PC-9 (cell line): ENCODE results near the gene PRAMEF13. TPM values are rescaled to one million over a fixed set of nuclear protein-coding genes. Genes with fewer than 3 reads are reported as not detected.
"Not testable (repeated sequence)": the region's sequence is repeated elsewhere in the genome, so short reads cannot be mapped to it uniquely, and the experiment has no call there.

Source experiments
- Bru-seq: library from RNA; stranded (reverse); fragments of 400-500 nt; gene quantifications from one replicate; lab custom pipeline; 2021; lab: Mats Ljungman, UMichigan
- BruChase-seq, 2 experiments: library from RNA; stranded (reverse); fragments of 400-500 nt; gene quantifications; one replicate each; lab custom pipeline; 2021; lab: Mats Ljungman, UMichigan
- BruUV-seq: library from RNA; stranded (reverse); fragments of 400-500 nt; replicated peaks from 2 replicates; lab custom pipeline; 2021; lab: Mats Ljungman, UMichigan
- CTCF ChIA-PET: fragments of 300-600 bp; sonication (Branson Sonifier 250); formaldehyde crosslinking; loops from one replicate; lab custom pipeline; 2022; ENCODE audit warnings: antibody characterized with exemption; lab: Charles Lee
- POLR2A ChIA-PET: fragments of 300-600 bp; sonication (Branson Sonifier 250); formaldehyde crosslinking; loops from one replicate; lab custom pipeline; 2022; ENCODE audit warnings: antibody characterized with exemption; ENCODE audit not compliant: unreplicated experiment; lab: Charles Lee
- DNase-seq, 2 experiments: peaks; one replicate each; pipeline versions ENCODE4 v3.0.0 to v3.0.0-alpha.2; 2015 to 2022; ENCODE audit warnings: mixed read lengths in 1 of 2
- H2AFZ ChIP-seq: fragments of 200-600 bp; sonication (generic); 2 replicates; pipeline ENCODE4 v1.8.1; 2017; ENCODE audit warnings: antibody characterized with exemption
- H3F3A ChIP-seq: fragments of 200-600 bp; sonication (generic); 2 replicates; pipeline ENCODE4 v1.8.1; 2017; ENCODE audit warnings: antibody characterized with exemption, mild to moderate bottlenecking, low read depth; ENCODE audit not compliant: insufficient read depth
- H3K27ac ChIP-seq: fragments of 200-600 bp; sonication (generic); 2 replicates; pipeline ENCODE4 v1.6.1; 2016; ENCODE audit warnings: mixed run types
- H3K27me3 ChIP-seq: fragments of 200-600 bp; sonication (generic); 2 replicates; pipeline ENCODE4 v1.6.1; 2016; ENCODE audit warnings: low read depth, mixed run types; ENCODE audit not compliant: insufficient read depth
- H3K36me3 ChIP-seq: fragments of 200-600 bp; sonication (generic); 2 replicates; pipeline ENCODE4 v1.6.1; 2016; ENCODE audit warnings: low read depth, mixed run types
- H3K4me1 ChIP-seq: fragments of 200-600 bp; sonication (generic); replicated peaks from 2 replicates; pipeline ENCODE4 v1.6.1; 2016; ENCODE audit warnings: mixed run types; ENCODE audit not compliant: insufficient read depth
- H3K4me2 ChIP-seq: fragments of 200-600 bp; sonication (generic); 2 replicates; pipeline ENCODE4 v1.6.1; 2017; ENCODE audit warnings: mixed run types
- H3K4me3 ChIP-seq: fragments of 200-600 bp; sonication (generic); 2 replicates; pipeline ENCODE4 v1.6.1; 2016; ENCODE audit warnings: mixed run types
- H3K79me2 ChIP-seq: fragments of 200-600 bp; sonication (generic); 2 replicates; pipeline ENCODE4 v1.6.1; 2017; ENCODE audit warnings: low read depth, mixed run types
- H3K9me2 ChIP-seq: fragments of 200-600 bp; sonication (generic); 2 replicates; pipeline ENCODE4 v1.8.1; 2017; ENCODE audit warnings: mild to moderate bottlenecking; ENCODE audit not compliant: insufficient read depth
- H3K9me3 ChIP-seq: fragments of 200-600 bp; sonication (generic); 2 replicates; pipeline ENCODE4 v1.8.1; 2016; ENCODE audit warnings: low read depth; ENCODE audit not compliant: insufficient read depth
- H4K20me1 ChIP-seq: fragments of 200-600 bp; sonication (generic); 2 replicates; pipeline ENCODE4 v1.8.1; 2017; ENCODE audit not compliant: insufficient read depth
- intact Hi-C: fragments of 100-400 bp; cut with micrococcal nuclease; formaldehyde crosslinking; loops from one replicate; pipeline ENCODE4 v1.10.0; 2022; ENCODE audit not compliant: unreplicated experiment
- long read RNA-seq: library from polyadenylated mRNA; stranded (forward); transcript quantifications from one replicate; pipeline ENCODE4 v2.0.0, GENCODE V29; 2022
- total RNA-seq: library from RNA; stranded (reverse); gene quantifications from 2 replicates; pipeline ENCODE4 v1.2.3, GENCODE V29; 2021

PRAMEF13 gene
- total RNA-seq (not detected in 2 replicates), Bru-seq, nascent RNA (not detected), BruChase-seq, experiment 1, labeled RNA remaining after a 2-hour chase (not detected), BruChase-seq, experiment 2, labeled RNA remaining after a 6-hour chase (not detected)
- long read RNA-seq, result 0 reads

GRCh38 chr1:13201309-13201708 is at the start of gene PRAMEF13:
Gene PRAMEF13 (minus strand): TSS chr1:13201409. CDS start chr1:13199589, 1,820 bp downstream.
- H3K27ac ChIP-seq, H3K4me2 ChIP-seq, H3K79me2 ChIP-seq, H2AFZ ChIP-seq, BruUV-seq, H3K9me2 ChIP-seq, H3K4me1 ChIP-seq, H3F3A ChIP-seq, DNase-seq, intact Hi-C loops, H3K36me3 ChIP-seq, CTCF ChIA-PET, H3K4me3 ChIP-seq, H4K20me1 ChIP-seq, POLR2A ChIA-PET, H3K27me3 ChIP-seq, H3K9me3 ChIP-seq: not testable (repeated sequence)

GRCh38 chr1:13247122-13247521 is 45.9 kb upstream of the PRAMEF13 start:
- intact Hi-C loops, H3F3A ChIP-seq, BruUV-seq, H4K20me1 ChIP-seq, H3K27me3 ChIP-seq, H3K36me3 ChIP-seq, POLR2A ChIA-PET, H3K9me3 ChIP-seq, H3K4me3 ChIP-seq, DNase-seq, H3K4me2 ChIP-seq, H3K9me2 ChIP-seq, CTCF ChIA-PET, H3K79me2 ChIP-seq, H2AFZ ChIP-seq, H3K27ac ChIP-seq, H3K4me1 ChIP-seq: not testable (repeated sequence)

GRCh38 chr1:13246554-13246871 is 45.3 kb upstream of the PRAMEF13 start:
- H3K27me3 ChIP-seq, H3K9me2 ChIP-seq, H3K9me3 ChIP-seq, H3K4me1 ChIP-seq, H3K4me2 ChIP-seq, DNase-seq, H3F3A ChIP-seq, intact Hi-C loops, H3K36me3 ChIP-seq, H4K20me1 ChIP-seq, CTCF ChIA-PET, BruUV-seq, H3K4me3 ChIP-seq, H2AFZ ChIP-seq, H3K79me2 ChIP-seq, H3K27ac ChIP-seq, POLR2A ChIA-PET: not testable (repeated sequence)

GRCh38 chr1:13245841-13246553 is 44.8 kb upstream of the PRAMEF13 start:
- POLR2A ChIA-PET, H3K9me3 ChIP-seq, H3K4me1 ChIP-seq, BruUV-seq, intact Hi-C loops, H2AFZ ChIP-seq, H3K27ac ChIP-seq, H3K4me3 ChIP-seq, H3K9me2 ChIP-seq, H4K20me1 ChIP-seq, H3K4me2 ChIP-seq, CTCF ChIA-PET, H3F3A ChIP-seq, H3K36me3 ChIP-seq, DNase-seq, H3K27me3 ChIP-seq, H3K79me2 ChIP-seq: not testable (repeated sequence)

- H3K4me1 ChIP-seq, H3K4me2 ChIP-seq, H3K9me3 ChIP-seq, H3K36me3 ChIP-seq, DNase-seq, H3K9me2 ChIP-seq, H3K27ac ChIP-seq, H3K4me3 ChIP-seq, H4K20me1 ChIP-seq, H3K79me2 ChIP-seq, H3F3A ChIP-seq, intact Hi-C loops, BruUV-seq, CTCF ChIA-PET, H2AFZ ChIP-seq, POLR2A ChIA-PET, H3K27me3 ChIP-seq: not testable (repeated sequence)
Measured at GRCh38 chr1:13243536-13244263, 42.5 kb upstream of the PRAMEF13 start.

- H3K4me1 ChIP-seq, H3K4me2 ChIP-seq, H3F3A ChIP-seq, DNase-seq, intact Hi-C loops, H3K36me3 ChIP-seq, H3K9me3 ChIP-seq, H3K9me2 ChIP-seq, H3K27me3 ChIP-seq, H3K79me2 ChIP-seq, H4K20me1 ChIP-seq, POLR2A ChIA-PET, CTCF ChIA-PET, BruUV-seq, H3K4me3 ChIP-seq, H3K27ac ChIP-seq, H2AFZ ChIP-seq: not testable (repeated sequence)
Measured at GRCh38 chr1:13239633-13240032, 38.4 kb upstream of the PRAMEF13 start.

- H3K27ac ChIP-seq, H3K9me3 ChIP-seq, H3K79me2 ChIP-seq, H3K4me1 ChIP-seq, DNase-seq, POLR2A ChIA-PET, BruUV-seq, H3K4me2 ChIP-seq, H3F3A ChIP-seq, H3K36me3 ChIP-seq, H3K9me2 ChIP-seq, intact Hi-C loops, CTCF ChIA-PET, H2AFZ ChIP-seq, H4K20me1 ChIP-seq, H3K27me3 ChIP-seq, H3K4me3 ChIP-seq: not testable (repeated sequence)
Measured at GRCh38 chr1:13237572-13237971, 36.4 kb upstream of the PRAMEF13 start.
